Measurements from ENCODE around the gene ATP6V1G1.
A peak's percentile ranks its signal among the peaks of the same experiment; 100 is the strongest.
"Not testable (repeated sequence)": the region's sequence is repeated elsewhere in the genome, so short reads cannot be mapped to it uniquely, and the experiment has no call there.

ATP6V1G1 gene, protein sequence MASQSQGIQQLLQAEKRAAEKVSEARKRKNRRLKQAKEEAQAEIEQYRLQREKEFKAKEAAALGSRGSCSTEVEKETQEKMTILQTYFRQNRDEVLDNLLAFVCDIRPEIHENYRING

DNA sequence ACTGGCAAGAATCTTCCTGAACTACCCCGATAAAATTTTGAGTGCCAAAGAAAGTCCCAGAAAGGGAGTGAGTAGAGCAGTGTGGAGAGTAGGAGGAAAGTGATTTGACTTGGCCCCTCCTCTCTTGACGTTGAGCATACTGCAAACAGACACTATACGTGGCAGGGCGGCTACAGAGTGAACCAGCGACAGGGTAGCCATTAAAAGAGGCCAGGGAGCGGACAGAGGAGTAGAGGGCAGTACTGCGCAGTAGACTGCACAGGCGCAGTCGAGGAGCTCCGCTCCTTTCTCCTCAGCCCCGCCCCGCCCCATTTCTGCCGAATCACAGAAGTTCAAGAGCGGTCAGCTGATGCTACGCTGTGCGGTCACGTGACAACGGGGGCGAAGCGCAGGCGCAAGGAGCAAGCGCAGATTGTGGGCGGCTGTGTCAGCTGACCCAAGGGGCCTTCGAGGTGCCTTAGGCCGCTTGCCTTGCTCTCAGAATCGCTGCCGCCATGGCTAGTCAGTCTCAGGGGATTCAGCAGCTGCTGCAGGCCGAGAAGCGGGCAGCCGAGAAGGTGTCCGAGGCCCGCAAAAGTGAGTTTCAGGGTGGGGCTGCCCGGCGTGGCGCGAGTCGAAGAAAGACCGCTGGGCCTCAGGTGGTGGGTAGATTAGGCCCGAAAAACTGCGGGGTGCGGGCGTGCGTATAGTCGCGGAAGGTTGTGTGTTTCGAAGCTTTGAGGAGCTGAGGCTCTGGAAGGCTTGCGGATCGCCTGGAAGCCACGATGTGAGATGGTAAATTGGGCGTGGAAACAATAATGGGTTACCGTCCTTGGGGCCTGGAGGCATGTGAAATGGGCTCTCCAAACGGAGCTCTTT, at the start of gene ATP6V1G1:
ATP6V1G1 (plus strand) TSS at position 425 of the 858 bp plus-strand sequence; CDS start at position 495, 70 bp downstream.
- DNase-seq: peak; percentile 98

DNA sequence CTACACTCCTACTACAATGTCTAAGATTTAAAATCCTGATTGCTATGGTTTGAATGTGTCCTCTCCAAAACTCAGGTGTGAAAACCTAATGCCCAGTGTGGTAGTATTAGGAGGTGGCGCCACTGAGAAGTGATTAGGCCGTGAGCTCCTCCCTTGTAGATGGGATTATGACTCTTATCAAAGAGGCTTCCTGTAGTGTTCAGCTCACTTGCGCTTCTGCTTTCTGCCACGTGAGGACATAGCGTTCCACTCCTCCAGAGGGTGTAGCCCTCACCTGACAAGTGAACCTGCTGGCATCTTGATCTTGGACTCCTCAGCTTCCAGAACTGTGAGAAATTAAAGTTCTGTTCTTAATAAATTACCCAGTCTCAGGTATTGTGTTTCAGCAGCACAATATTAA, 49.3 kb upstream of the ATP6V1G1 start:
- no peak for DNase-seq

DNA sequence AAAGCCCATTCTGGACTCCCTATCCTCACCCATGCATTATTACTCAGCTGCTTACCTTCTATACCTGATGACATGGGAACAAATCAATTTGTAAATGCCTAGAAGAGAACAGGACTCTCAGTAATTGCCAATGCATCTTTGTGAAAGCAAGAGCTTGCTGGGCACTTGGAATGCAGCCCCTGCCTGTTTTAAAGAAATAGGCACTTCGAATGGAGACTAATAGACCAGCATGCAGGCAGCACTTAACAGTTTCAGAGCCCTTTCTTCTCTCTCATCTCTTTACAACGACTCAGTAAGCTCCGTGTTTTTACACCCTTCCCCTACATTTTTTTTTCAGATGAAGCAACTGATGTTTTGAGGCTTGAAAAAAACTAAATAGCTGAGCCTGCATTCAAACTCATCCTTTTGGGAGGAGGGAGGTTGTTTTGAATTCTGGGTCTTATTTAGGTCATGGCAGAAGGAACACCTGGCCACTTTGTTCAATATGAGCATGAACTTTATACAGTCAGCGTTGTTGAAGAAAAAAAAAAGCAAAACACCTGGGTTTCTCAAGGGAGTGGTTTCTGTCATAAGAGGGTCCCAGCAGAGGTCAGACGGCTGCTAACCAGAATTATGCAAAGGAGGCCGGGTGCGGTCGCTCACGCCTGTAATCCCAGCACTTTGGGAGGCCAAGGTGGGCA, 47.7 kb upstream of the ATP6V1G1 start:
- no peak for DNase-seq

DNA sequence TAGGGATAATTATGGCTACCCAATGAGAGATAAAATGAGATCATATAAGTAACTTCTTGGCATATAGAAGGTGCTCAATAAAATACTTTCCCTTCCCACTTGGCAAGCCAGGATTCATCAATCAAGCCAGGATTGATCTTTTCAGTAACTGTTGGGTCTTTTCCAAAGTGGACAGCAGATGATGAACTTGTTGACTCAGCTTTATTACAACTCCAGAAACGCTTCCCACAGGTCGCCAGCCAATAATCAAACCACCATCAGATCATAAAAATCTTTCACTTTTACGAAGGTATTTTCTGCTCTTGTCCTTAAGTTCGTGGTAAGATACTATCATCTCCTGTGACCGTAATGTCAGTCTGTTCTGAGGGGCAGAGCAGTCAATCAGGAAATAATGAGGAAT, 42.5 kb upstream of the ATP6V1G1 start:
- no peak for DNase-seq

DNA sequence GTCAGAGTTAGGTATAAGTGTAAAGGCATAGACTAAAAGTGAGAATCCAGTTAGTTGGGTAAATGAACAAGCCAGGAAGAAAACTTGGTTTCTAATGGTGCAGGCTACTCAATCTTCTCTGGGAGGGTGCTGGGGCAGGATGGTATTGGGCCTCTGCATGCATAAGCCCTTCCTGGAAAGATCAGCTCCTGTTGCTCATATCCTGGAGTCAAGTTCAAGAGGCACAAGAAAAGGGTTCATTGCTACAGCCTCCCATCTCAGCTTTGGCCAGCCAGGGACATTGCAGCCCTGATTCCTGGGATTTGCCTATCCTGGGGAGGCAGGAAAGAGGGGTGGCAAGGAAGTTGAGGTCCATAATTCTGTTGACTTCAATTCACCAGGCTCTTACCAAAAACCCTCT, 40.7 kb upstream of the ATP6V1G1 start:
- DNase-seq: no peak

DNA sequence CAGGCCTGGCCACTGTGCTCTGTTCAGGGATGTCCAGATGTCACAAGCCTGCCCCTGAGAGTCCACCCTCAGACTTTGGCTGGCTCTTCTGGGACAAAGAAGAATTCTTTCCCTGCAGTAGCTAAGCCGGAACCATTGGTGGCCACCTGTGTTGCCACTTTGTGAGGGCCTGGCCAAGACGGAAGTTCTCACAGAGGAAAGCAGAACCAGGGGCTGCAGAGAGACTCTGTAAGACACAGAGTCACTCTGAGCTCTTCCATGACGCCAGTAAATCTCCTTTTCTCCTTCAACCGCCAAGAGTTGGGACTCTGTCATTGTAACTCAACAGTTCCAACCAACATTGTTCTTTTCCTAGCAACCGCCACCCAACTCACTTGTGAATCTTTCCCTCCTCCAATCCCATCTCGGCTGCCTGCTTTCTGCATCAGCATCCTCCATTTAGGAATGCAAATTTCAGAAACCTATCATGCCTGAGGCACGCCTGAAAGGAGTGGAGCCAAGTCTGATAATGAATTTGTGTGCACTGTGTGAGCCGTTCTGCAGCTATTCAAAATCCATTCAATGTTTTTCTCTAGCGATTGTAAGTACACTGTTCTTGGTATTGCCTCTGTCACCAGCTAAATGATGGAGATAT, 37.8 kb upstream of the ATP6V1G1 start:
- no peak for DNase-seq

DNA sequence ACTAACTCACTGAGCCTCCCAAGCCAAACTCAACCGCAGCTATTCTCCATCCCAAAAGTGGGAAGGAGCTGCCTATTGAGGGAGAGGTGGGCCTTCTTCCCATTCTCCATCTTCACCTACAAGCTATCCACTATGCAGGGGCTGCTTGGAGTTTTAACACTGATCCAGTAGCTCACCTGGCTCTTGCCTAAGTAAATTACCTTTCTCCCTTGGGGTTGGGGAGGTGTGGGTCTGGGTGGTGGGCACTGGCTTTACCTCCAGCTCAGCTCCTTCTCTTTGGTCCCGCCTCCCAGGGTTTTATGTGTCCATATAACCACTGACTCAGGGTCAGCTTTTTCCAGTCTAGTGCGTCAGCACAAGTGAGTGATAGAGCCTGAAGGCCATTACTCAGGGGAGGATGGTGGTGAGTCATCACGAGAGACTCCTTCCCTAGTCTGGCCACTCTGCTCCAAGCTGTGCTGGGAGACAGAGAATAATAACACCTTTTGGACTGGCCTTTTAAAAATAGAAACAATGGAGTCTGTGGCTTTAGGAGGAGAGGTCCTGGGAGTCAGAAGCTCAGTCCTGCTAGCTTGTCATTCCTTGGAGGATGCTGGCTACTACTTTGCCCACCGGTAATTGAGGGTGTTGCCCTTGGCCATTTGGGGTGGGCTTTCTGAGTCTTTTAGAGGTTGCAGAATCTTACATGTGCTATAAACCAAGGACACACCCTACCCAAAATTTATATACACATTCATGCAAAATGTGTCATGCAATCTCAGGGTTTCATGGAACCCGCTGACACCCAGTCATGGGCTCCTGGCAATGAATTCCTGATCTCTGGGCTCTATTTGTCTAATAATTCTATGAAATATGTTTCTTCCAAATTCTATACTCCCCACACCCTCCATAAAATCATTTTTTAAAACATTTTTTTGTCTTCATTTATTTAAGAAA, 35.6 kb upstream of the ATP6V1G1 start:
- no peak for DNase-seq

DNA sequence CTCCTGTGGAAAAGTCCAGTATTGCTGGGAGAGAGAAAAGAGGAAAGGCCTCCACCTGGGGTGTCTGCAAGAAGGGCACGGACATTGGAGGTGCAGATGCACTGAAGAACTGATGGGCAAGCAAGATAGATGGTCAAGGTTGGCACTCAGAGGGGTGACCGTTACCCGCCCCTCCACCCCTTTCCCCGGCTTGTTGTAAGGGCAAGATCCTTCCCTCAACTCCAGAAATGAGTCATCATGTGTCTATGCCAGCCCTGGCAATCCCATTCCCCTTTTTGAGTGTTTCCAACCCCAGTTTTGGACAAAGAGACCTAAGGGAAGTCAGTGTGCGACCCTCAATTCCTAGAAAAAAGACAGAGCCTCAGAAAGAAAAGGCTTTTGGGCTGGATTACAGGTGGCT, 34.9 kb upstream of the ATP6V1G1 start:
- DNase-seq: no peak

DNA sequence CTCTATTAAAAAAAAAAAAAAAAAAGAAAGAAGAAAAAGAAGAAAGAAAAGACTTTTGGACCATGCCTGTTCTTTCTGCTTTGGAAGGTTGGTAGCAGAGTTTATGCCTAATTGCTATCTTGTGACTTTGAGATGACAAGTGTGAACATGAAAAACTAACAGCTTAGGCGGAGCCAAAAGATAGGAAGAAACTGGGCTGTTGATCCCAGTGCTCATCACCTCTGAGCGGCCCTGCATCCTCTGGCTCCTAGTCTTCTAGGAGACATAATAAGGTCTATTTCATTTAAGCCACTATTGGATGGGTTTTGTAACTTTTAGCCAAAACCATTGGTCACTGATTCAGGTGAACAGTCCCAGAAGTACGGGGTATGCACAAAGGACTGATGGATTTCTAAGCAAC, 34.4 kb upstream of the ATP6V1G1 start:
- DNase-seq: no peak

DNA sequence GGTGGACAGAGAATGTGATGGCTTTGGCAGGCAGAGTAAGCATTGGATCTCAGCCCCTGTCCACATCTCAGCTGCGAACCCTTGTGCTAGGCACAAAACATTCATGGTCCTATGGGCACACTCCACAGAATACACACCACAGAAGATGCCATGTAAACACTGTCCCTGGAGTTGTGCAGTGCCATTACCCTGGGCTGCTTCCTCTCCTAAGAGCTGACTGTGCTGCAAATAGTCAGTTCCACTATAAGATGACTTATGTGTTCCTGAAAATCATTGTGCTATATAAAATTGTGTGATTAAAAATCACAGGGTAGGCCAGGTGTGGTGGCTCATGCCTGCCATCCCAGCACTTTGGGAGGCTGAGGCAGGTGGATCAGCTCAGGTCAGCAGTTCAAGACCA, 31.9 kb upstream of the ATP6V1G1 start:
- DNase-seq: no peak

DNA sequence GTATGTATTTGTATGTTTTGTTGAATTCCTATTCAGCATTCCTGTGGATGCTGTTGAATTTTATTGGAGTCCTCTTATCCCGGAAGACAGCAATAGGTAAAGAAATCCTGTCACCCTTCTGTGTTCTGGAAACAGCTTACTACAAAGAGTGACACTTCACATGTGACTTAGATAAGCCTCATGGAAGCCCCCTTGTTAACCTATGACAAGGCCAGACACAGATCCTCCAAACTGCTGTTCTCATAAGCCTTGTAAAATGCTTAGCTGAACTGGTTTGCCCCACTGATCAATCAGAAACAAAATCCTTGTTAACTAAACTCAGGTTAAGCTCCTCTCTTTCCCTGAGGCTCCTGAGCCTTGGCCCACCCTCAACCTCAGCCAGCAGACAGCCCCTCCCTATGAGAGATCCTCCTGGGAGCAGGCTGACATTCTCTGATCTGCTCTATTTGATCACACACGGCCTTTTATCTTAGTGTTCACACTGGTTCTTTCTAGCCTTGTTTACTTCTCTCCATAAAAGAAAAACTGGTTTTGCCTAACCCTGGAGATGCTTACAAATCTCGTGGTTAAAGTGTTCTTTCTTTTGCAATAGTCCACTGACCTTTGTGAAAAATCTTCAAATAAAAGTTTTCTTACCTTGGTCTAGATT, 29.4 kb upstream of the ATP6V1G1 start:
- DNase-seq: no peak

DNA sequence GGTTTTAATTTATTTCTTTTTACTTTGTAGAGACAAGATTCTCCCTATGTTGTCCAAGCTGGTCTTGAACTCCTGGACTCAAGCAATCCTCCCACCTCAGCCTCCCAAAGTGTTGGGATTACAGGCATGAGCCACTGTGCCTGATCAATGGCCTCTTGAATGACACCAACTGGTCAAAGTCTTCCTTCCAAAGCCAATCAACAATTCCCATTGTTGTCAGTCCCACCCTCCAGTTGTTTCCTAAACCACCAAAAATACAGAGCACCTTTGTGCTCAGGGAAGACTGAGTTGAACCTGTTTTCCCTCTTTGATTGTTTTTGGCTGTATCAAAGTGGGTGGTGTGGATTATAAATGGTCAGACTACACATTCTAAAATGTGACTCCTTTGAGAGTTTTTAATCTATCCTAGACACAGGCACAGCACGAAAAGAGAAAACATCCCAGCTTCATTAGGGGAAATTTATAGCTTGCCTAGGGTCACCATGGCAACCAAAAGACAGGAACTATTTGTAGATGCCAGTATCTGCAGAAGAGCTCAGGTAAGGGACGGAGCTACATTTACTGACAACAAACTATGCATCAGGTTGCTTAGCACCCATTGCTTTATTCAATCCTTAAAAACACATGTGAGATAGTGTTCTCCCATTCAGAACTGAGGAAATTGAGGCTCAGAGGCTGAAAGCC, 27.6 kb upstream of the ATP6V1G1 start:
- no peak for DNase-seq

DNA sequence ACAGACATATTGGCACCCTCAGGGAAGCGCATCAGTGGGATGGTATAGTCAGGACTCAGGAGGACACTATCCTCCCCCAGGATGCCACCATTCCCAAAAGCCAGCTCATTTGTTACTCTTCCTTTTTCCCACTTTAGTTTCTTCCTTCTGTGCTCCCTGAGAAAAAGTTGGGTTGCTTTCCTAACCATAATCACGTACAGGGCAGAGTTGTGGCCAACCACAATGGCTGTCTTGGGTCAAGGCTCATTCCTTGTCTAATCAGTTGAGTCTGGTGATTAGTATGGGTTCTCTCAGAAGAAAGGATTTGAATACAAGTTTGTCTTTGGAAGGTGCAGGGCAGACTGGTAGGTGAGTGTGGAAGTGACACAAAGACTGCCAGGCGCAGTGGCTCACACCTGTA, 26.6 kb upstream of the ATP6V1G1 start:
- DNase-seq: no peak

DNA sequence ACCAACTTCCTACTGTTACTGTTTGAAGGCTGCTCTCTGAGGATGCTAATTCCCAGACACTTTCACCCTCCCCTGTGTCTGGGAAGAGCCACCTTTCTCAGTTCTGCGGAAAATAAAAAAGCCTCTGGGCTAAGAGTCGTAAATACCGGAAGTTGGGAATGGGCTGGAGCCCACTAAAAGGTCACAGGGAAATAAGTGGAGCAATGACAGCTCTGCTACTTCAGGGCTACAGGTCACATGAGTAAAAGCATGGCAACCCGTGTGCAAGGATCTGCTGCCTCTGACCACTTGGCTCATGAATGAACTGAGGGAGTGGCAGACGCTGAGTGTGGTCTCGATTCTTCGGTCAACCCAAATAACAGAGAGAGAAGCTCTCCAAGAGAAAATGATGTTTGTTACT, 25.8 kb upstream of the ATP6V1G1 start:
- DNase-seq: no peak

DNA sequence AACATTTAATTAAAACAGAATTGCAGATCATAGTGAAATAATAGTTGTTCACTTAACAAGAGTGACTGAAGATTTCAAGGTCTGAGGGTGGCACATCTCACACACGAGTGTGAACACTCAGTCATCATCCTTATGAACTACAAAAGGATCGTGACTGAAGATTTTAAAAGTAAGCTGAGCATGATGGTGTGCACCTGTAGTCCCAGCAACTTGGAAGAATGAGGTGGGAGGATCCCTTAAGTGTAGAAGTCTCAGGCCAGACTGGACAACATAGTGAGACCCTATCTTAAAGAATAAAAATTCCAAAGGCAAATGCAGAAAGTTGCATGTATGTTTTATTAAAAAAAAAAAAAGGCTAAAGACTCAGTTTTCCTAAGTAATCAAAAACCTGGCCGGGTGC, 22.4 kb upstream of the ATP6V1G1 start:
- no peak for DNase-seq

DNA sequence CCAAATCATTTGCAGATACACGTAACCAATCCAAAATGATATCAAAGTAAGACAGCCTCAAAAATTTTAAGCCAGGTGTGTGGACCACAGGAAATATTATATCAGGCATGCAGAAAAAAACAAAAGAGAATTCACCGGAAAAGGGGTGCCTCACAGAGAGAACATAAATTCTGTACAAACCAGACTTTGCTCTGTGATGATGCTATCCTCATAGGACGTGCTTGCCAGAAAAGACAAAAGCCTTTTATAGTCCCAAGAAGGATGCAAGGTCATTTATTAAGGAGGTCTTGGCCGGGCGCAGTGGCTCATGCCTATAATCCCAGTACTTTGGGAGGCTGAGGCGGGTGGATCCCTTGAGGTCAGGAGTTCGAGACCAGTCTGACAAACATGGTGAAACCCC, 16.8 kb upstream of the ATP6V1G1 start:
- DNase-seq: no peak

DNA sequence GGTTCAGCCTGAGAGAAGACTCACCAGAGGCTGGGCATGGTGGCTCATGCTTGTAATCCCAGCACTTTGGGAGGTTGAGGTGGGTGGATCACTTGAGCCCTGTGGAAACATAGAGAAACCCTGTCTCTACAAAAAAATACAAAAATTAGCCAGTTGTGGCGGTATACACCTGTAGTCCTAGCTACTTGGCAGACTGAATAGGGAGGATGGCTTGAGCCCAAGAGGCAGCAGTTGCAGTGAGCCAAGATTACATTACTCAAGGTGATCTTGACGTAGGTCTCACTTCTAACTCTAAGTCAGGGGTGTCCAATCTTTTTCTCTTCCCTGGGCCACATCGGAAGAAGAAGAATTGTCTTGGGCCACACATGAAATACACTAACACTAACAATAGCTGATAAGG, 16.2 kb upstream of the ATP6V1G1 start:
- no peak for DNase-seq

DNA sequence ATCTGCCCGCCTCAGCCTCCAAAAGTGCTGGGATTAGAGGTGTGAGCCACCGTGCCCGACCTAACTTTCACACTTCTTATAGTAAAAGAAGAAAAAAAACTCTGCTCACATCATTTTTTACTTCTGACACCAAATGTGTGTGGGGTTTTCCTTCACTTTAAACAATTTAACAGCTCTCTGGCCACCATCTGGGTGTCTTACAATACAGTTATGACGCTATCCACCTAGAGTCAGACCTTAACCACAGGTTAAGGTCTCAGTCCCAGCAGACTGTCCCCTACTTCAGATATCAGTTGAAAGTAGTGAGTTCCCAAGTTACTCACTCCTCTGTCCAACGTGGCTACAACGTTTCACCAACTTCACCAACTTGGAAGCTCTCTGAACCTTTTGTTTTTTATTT, 15.4 kb upstream of the ATP6V1G1 start:
- no peak for DNase-seq

DNA sequence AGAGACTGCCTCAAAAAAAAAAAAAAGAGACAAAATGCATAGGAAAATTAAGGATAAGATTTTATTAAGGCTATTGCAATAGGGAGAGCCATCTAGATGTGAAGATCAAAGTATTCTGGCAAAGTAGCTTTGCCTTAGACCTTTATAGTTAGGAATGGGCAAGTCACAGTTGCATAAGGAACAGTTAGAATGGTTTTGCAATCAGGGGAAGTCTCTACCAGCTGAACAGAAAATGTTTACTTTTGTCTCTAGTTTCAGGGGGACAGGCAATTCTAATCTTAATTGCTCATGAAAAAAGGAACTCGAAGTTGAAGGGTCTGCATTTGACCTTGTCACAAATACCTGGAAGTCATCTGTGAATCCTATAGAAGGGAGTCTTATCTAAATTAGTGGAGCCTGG, 13.1 kb upstream of the ATP6V1G1 start:
- no peak for DNase-seq

DNA sequence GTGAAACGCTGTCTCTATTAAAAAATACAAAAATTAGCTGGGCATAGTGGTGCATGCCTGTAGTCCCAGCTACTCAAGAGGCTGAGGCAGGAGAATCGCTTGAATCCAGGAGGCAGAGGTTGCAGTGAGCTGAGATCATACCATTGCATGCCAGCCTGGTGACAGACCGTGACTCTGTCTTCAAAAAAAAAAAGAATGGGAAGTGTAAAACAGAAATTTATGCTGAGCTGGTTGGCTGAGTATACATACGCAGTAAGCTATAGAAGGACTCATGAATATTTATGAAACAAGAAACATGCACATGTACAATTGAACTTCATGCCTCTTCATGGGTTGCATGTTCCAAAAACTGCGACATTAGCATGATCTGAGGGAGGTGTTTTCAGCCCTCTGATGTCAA, 10.8 kb upstream of the ATP6V1G1 start:
- DNase-seq: not testable (repeated sequence)

DNA sequence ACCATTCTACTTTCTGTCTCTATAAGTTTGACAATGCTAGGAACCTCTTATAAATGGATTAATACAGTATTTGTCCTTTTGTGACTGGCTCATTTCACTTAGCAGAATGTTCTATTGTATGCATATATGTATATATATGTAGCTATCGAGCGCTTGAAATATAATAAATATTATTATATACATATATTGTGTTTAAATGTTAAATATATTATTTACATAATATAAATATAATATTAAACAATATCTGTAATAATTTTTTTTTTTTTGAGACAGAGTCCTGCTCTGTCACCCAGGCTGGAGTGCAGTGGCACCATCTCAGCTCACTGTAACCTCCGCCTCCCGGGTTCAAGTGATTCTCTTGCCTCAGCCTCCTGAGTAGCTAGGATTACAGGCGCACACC, 9.4 kb upstream of the ATP6V1G1 start:
- DNase-seq: not testable (repeated sequence)
